Keratinocyte (primary cell): ENCODE measurements around the gene TALDO1.

Experiments used
- CTCF ChIP-seq, 3 experiments: IDR thresholded peaks in 1 of 3; conservative IDR thresholded peaks in 1 of 3; optimal IDR thresholded peaks in 1 of 3; 2 replicates in 2 of 3; 3 replicates in 1 of 3; pipeline versions ENCODE3 to v1.5.1; 2011; ENCODE audit warnings: low read length in 3 of 3, mild to moderate bottlenecking in 3 of 3, moderate library complexity in 2 of 3, control low read depth in 1 of 3, inconsistent platforms in 1 of 3; ENCODE audit not compliant: insufficient read depth in 2 of 3; ENCODE audit errors: extremely low read depth in 1 of 3
- EZH2 ChIP-seq: IDR thresholded peaks from one replicate; pipeline ENCODE4 v1.6.1; 2012; ENCODE audit warnings: inconsistent platforms, mild to moderate bottlenecking, low read length, moderate library complexity

- TF ChIP-seq CTCF (optimal IDR thresholded peaks at IDR 0.05 in 1 of 3, IDR thresholded peaks at IDR 0.05 in 1 of 3, conservative IDR thresholded peaks at IDR 0.05 in 1 of 3; ENCODE audit: extremely low read depth in 1 of 3, insufficient read depth in 2 of 3, low read length in 3 of 3) (no peak), EZH2 (no peak)
Measured at GRCh38 chr11:720017-720641, 27.1 kb upstream of the TALDO1 start.
